Activated B cell treated with CpG ODN at 0.5 μM for 24 hours (primary cell): ENCODE measurements around the gene LIMS4. TPM values are rescaled to one million over a fixed set of nuclear protein-coding genes. Genes with fewer than 3 reads are reported as not detected.
"Not testable (repeated sequence)": the region's sequence is repeated elsewhere in the genome, so short reads cannot be mapped to it uniquely, and the experiment has no call there.

Experiments used
- ATAC-seq: fragments of 200-7000 bp; cut with Tn5 transposase; one replicate; pipeline ENCODE4 v1.10.0; 2021; ENCODE audit warnings: low read depth, mild to moderate bottlenecking, moderate library complexity
- CTCF ChIA-PET: fragments of 350-600 bp; sonication (Branson Sonifier 250); formaldehyde crosslinking; loops from one replicate; lab custom pipeline; 2021; ENCODE audit warnings: antibody characterized with exemption; lab: Charles Lee
- POLR2A ChIA-PET: fragments of 350-600 bp; sonication (Branson Sonifier 250); formaldehyde crosslinking; loops from one replicate; lab custom pipeline; 2021; ENCODE audit warnings: antibody characterized with exemption; lab: Charles Lee
- DNase-seq: peaks from one replicate; pipeline ENCODE4 v3.0.0; 2022
- H3K27ac Mint-ChIP-seq: one replicate; pipeline ENCODE4 v1.8.0; 2020; ENCODE audit warnings: mixed read lengths
- H3K27me3 Mint-ChIP-seq: one replicate; pipeline ENCODE4 v1.8.0; 2021; ENCODE audit warnings: mixed read lengths
- H3K36me3 Mint-ChIP-seq: one replicate; pipeline ENCODE4 v1.8.0; 2021; ENCODE audit warnings: low read depth, mixed read lengths
- H3K4me1 Mint-ChIP-seq: one replicate; pipeline ENCODE4 v1.8.0; 2021; ENCODE audit warnings: mixed read lengths
- H3K4me3 Mint-ChIP-seq: one replicate; pipeline ENCODE4 v1.8.0; 2020; ENCODE audit warnings: mild to moderate bottlenecking, mixed read lengths
- H3K9me3 Mint-ChIP-seq: one replicate; pipeline ENCODE4 v1.8.0; 2020; ENCODE audit warnings: mixed read lengths
- intact Hi-C: fragments of 100-400 bp; cut with micrococcal nuclease; formaldehyde crosslinking; loops from one replicate; pipeline ENCODE4 v1.15.1; 2024
- total RNA-seq: library from RNA; stranded (reverse); gene quantifications from 2 replicates; pipeline ENCODE4 v1.2.3, GENCODE V29; 2022

The LIMS4 gene
- total RNA-seq, 1 donor from 2014 or later: 0.47 TPM

DNA sequence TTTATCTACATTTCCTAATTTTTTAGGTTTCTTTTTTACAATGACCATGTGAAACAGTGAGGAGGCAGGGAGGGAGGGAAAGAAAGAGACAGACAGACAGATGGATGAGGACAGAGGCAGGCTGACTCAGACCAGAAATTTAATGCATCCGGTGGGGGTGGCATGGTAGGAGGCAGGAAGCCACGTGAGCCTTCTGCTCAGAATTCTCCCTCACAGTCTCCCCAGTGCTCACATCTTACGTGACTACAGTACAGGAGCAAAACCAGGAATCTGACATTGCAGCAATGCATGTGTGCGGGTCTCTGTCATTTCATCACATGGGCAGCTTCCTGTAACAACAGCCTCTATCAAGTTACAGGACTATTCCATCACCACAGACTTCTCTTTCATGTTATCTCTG lies 2.3 kb upstream of the LIMS4 start:
- H3K36me3 Mint-ChIP-seq, POLR2A ChIA-PET, intact Hi-C loops, DNase-seq, H3K4me3 Mint-ChIP-seq, CTCF ChIA-PET, H3K27ac Mint-ChIP-seq, H3K9me3 Mint-ChIP-seq, H3K27me3 Mint-ChIP-seq, H3K4me1 Mint-ChIP-seq: not testable (repeated sequence)
- ATAC-seq: peak; percentile 90

DNA sequence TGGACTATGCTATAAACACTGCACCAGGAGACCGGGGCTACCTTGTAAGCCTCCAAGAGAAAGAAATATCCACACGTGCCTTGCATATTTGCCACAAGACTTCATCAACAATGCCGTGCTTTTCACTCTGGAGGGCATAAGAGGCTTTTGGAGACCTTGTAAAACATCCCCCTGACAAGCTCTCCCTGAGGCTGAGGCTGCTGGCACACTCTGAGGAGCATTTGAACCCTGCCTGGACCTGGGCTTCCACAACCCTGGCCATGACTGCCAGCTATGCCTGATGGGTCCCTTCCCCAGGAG lies 393 bp upstream of the LIMS4 start:
- H3K36me3 Mint-ChIP-seq, H3K9me3 Mint-ChIP-seq, DNase-seq, CTCF ChIA-PET, H3K27me3 Mint-ChIP-seq, H3K4me3 Mint-ChIP-seq, H3K4me1 Mint-ChIP-seq, ATAC-seq, POLR2A ChIA-PET, intact Hi-C loops, H3K27ac Mint-ChIP-seq: not testable (repeated sequence)

DNA sequence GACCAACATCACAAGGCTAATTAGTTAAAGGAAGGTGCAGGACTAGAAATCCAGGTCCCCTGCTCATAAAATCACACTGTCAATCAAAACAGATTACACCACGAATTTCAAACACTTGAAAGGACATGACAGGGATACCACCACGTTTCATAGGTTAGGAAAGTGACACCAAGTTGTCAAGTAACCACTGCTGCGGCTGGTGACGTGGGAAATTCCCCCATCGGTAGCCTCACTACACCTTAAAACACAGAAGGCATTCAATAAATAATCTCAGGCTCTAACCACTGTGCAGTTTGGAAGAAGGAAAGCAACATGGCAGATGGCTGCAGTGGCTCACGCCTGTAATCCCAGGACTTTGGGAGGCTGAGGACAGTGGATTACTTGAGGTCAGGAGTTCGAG lies 3.7 kb downstream of the LIMS4 start:
- ATAC-seq, H3K36me3 Mint-ChIP-seq, POLR2A ChIA-PET, H3K4me3 Mint-ChIP-seq, H3K9me3 Mint-ChIP-seq, H3K4me1 Mint-ChIP-seq, CTCF ChIA-PET, intact Hi-C loops, H3K27me3 Mint-ChIP-seq, H3K27ac Mint-ChIP-seq, DNase-seq: not testable (repeated sequence)

DNA sequence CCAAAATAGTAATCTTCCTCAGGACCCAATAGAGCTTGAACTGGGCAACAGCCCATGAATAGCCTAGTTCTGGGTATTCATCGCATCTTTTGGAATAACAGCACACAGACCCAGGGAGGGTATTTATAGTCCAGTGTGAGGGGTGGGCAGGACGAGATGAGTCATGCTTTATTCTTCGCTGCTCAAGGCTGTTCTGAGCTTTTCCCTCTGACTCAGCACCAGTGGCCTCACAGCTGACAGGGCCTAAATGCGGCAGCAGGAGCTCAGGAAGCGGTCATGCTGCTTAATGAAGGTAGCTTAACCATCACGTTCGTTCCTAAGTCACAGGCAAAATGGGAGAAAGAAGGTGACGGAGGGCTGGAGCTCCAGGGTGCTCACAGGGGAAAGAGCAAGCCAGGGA lies 7.3 kb downstream of the LIMS4 start:
- H3K4me1 Mint-ChIP-seq, H3K36me3 Mint-ChIP-seq, H3K4me3 Mint-ChIP-seq, intact Hi-C loops, DNase-seq, H3K9me3 Mint-ChIP-seq, POLR2A ChIA-PET, ATAC-seq, H3K27ac Mint-ChIP-seq, H3K27me3 Mint-ChIP-seq, CTCF ChIA-PET: not testable (repeated sequence)

DNA sequence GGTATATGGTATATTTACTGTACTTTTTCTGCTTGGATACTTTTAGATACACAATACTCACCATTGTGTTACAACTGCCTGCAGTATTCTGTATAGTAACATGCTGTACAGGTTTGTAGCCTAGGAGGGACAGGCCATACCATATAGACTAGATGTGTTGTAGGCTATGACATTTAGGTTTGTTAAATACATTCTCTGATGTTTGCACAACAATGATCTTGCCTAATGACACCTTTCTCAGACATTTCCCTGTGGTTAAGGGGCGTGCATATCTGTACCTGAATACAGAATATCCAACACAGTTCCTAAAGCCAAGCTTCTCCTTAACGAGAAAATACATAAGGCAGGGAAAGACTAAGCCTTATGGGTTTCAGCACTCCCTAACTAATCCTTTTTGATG lies 10.2 kb downstream of the LIMS4 start:
- intact Hi-C loops, POLR2A ChIA-PET, CTCF ChIA-PET, H3K9me3 Mint-ChIP-seq, DNase-seq, H3K4me3 Mint-ChIP-seq, H3K36me3 Mint-ChIP-seq, H3K27ac Mint-ChIP-seq, H3K27me3 Mint-ChIP-seq, H3K4me1 Mint-ChIP-seq, ATAC-seq: not testable (repeated sequence)

DNA sequence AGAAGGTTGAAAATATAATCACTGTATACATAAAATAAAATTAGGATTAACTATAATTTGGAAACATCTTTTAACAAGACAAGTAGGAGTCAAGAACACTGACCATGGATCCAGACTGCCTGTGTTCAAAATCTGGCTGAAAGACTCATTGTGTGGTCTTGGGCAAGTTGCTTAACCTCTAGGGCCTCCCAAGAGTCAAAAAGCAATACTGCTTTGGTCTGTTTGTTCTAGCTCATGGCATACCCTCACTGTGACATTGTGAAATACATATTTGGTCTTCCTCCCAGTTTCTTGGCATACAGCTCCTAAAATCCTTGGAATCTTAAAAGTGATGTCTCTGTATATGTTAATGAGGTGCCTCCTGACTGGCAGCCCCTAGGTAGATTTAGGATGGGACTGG lies 12.3 kb downstream of the LIMS4 start:
- H3K27me3 Mint-ChIP-seq, H3K4me3 Mint-ChIP-seq, H3K9me3 Mint-ChIP-seq, H3K27ac Mint-ChIP-seq, DNase-seq, H3K4me1 Mint-ChIP-seq, ATAC-seq, intact Hi-C loops, POLR2A ChIA-PET, H3K36me3 Mint-ChIP-seq, CTCF ChIA-PET: not testable (repeated sequence)

DNA sequence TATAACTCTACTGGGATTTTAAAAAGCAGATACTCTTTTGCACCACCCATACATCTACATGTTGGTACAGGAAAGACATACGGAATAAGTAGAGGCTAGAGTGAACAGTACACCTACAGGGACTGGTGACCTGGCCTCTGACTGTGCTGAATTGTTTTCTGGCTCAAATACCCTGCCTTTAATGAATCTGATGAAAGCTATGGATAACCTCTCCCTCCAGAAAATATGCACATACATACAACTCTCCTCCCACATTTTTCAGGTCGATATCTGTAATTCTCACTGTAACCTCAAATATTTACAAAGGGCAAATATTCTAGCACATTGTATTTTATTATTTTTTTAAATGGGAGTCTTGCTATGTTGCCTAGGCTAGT lies 15.4 kb downstream of the LIMS4 start:
- H3K9me3 Mint-ChIP-seq, ATAC-seq, DNase-seq, CTCF ChIA-PET, H3K27me3 Mint-ChIP-seq, intact Hi-C loops, H3K4me1 Mint-ChIP-seq, POLR2A ChIA-PET, H3K36me3 Mint-ChIP-seq, H3K27ac Mint-ChIP-seq, H3K4me3 Mint-ChIP-seq: not testable (repeated sequence)

DNA sequence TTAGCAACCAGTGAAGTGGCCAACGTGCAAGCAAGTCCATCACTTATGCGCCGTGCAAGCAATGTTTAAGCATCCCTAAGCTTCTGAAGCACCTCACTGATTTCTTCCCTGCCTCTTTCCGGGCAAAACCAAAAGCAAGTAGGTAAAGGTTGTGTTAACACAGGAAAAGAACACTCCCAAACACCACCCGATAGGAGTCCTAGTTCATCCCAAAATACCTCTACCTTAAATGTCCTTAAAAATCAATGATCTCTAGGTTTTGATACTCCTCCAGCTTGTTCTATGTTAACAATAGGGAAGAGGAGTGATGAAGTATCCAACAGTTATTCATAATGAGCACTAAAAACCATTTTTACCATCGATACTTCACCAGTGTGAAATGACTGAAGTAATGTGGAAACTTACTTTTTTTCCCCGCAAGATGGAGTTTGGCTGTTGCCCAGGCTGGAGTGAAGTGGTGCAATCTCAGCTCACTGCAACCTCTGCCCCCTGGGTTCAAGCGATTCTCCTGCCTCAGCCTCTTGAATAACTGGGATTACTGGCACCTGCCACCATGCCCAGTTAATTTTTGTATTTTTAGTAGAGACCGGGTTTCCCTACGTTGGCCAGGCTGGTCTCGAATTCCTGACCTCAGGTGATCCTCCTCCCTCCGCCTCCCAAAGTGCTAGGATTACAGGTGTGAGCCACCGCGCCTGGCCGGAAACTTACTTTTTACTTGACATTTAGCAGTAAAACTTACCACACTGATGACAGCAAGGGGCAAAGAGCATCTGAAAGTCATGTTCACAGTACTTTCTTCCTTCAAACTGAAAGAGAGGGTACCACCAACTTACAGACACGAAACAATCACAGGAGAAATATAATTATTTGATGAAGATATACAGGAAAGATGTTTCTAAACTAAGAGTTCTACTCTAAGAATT lies 16.1 kb downstream of the LIMS4 start:
- POLR2A ChIA-PET, H3K4me1 Mint-ChIP-seq, H3K36me3 Mint-ChIP-seq, H3K27ac Mint-ChIP-seq, H3K4me3 Mint-ChIP-seq, DNase-seq, H3K9me3 Mint-ChIP-seq, H3K27me3 Mint-ChIP-seq, intact Hi-C loops, ATAC-seq, CTCF ChIA-PET: not testable (repeated sequence)

DNA sequence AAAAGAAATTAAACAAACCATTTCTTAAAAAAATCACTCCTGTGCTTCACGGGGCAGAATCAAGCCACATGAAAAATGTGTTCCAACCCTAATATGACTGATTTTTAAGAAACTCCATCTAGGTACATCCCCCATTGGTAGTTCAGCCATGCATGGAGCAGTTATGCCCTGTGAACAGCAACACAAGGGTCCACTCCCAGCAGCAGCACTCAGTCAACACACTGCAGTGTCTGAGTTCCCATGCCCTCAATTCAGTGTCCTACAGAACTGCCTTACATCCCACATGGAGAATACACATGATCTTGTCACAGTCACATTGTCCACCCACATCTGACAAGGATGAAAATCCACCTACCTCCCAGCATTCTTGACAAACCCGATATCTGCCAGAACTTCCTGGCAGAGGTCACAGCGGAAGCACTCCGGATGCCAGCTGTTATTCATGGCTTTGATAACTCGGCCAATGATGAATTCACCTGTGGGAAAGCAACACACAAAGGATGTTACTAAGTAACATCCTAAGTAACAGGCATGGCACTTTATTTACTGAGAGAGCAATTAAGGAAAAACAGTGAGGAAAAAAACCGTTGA lies 17.4 kb downstream of the LIMS4 start:
- ATAC-seq, H3K27ac Mint-ChIP-seq, H3K4me3 Mint-ChIP-seq, CTCF ChIA-PET, H3K9me3 Mint-ChIP-seq, H3K36me3 Mint-ChIP-seq, H3K4me1 Mint-ChIP-seq, intact Hi-C loops, DNase-seq, H3K27me3 Mint-ChIP-seq, POLR2A ChIA-PET: not testable (repeated sequence)

DNA sequence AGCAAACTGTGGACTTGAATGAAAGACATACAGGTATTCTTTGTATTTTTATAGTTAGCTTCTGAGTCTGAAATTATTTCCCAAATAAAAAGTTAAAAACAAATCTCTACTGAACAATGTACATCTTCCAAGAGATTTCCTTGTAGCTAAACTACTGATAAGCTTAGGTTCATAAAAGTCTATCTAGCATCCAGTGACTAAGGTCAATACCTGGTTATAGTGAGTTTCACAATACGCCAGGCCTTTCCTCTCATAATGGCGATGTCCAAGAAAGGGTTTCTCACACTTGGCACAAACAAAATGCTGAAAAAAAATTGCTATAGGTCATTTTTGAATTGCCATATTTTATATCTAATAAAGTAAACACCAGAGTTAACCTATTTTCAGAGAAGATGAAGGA lies 21.7 kb downstream of the LIMS4 start:
- POLR2A ChIA-PET, H3K27me3 Mint-ChIP-seq, H3K9me3 Mint-ChIP-seq, CTCF ChIA-PET, H3K4me1 Mint-ChIP-seq, DNase-seq, ATAC-seq, intact Hi-C loops, H3K27ac Mint-ChIP-seq, H3K36me3 Mint-ChIP-seq, H3K4me3 Mint-ChIP-seq: not testable (repeated sequence)

DNA sequence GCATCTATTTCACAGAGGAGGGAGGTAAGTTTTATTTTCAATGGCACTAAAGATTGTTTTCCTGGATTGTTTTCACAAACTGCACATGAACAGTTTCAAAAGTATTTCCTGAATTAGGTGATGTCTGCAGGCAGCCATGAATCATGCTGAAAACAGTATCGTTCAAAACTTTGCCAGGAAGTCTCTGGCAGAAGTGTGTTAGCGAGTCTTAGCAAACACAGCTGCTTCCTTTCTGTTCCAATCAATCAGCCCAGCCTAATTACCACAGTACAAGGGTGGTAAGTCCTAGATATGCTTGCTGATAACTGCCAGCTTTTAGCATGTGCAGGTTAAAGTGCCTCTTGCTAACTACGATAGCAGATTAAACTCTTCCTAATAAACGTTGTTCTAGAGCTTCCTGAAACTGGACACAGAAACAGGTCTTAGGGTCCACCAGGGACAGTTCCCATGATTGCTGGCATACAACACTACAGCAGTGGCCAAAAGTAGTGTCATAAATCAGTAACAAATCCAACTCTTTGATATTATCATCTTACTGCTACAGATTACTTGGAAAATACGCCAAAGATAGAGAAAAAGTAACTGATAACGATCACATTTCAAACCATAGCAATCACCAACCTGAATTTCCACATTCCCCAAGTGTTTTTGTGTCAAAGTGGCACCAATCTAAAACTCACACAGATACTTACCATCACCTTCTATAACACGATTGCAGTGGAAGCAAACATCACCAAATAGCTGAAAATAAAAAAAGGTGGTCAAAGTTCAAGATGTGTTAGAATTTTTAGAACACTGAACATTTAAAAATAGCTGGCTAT lies 23.3 kb downstream of the LIMS4 start:
- CTCF ChIA-PET: not testable (repeated sequence)

DNA sequence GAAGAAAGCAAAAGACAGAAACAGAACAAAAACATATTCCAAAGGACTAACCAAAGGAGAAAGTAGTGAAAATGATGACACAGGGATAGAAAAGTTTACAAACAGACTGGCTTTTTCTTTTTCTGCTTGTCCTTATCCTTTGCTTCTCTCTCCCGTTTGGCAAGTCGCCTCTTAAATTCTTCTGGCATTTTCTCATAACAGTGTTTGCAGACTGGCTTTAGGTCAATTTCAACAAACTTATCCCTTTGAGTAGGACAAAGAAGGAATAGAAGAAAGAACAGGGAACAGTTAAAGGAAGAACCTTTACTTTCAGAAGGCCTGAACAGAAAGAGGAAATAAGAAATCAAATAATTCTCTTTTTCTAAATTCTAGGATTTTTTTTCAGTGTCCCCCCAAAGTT lies 26.0 kb downstream of the LIMS4 start:
- DNase-seq, H3K9me3 Mint-ChIP-seq, POLR2A ChIA-PET, H3K36me3 Mint-ChIP-seq, H3K27me3 Mint-ChIP-seq, H3K4me3 Mint-ChIP-seq, CTCF ChIA-PET, intact Hi-C loops, ATAC-seq, H3K27ac Mint-ChIP-seq, H3K4me1 Mint-ChIP-seq: not testable (repeated sequence)

More for the DNA sequence above, 23.3 kb downstream of the LIMS4 start:
- intact Hi-C loops, H3K4me1 Mint-ChIP-seq, H3K9me3 Mint-ChIP-seq, H3K36me3 Mint-ChIP-seq, H3K4me3 Mint-ChIP-seq, H3K27me3 Mint-ChIP-seq, H3K27ac Mint-ChIP-seq, DNase-seq, ATAC-seq, POLR2A ChIA-PET: not testable (repeated sequence)
